ENCODE measurements around the gene FIZ1.

The FIZ1 gene

GRCh38 chr19:55606817-55607216 lies 7.5 kb upstream of the FIZ1 start:
- Histone ChIP-seq H3K36me3 (ENCODE audit: insufficient read depth, low read depth, low read length) (peaks cover 21% of the 10 kb centered on the region; the same call in 1 of the 2 replicates), H3K4me3 (ENCODE audit: low read length) (peak overlapping the region; percentile 97), H3K9me3 (ENCODE audit: insufficient read depth, low read depth, low read length) (no peaks in the 10 kb centered on the region), H3K27ac (ENCODE audit: low read length) (peak overlapping the region; percentile 15), H3K27me3 (ENCODE audit: insufficient read depth, low read length) (no peaks in the 10 kb centered on the region), H3K9ac (ENCODE audit: low read depth, low read length) (peak overlapping the region; percentile 97; the same call in 1 of the 2 replicates), H3K4me1 (ENCODE audit: insufficient read depth, low read length) (peaks cover 5% of the 10 kb centered on the region; the same call in 1 of the 2 replicates)

GRCh38 chr19:55606471-55606787 lies 7.1 kb upstream of the FIZ1 start:
- peaks cover 21% of the 10 kb centered on the region; the same call in 1 of the 2 replicates for H3K36me3 ChIP-seq (ENCODE audit: insufficient read depth, low read depth, low read length)
- H3K4me3 ChIP-seq (ENCODE audit: low read length): peak overlapping the region; percentile 97
- H3K27me3 ChIP-seq (ENCODE audit: insufficient read depth, low read length): no peaks in the 10 kb centered on the region
- no peaks in the 10 kb centered on the region for H3K9me3 ChIP-seq (ENCODE audit: insufficient read depth, low read depth, low read length)
- H3K9ac ChIP-seq (ENCODE audit: low read depth, low read length): peak overlapping the region; percentile 97; the same call in 1 of the 2 replicates
- H3K4me1 ChIP-seq (ENCODE audit: insufficient read depth, low read length): peaks cover 5% of the 10 kb centered on the region; the same call in 1 of the 2 replicates
- H3K27ac ChIP-seq (ENCODE audit: low read length): peak overlapping the region; percentile 15

GRCh38 chr19:55605637-55606470 lies 6.5 kb upstream of the FIZ1 start, which contains the start of gene ZNF865:
Gene ZNF865, plus strand, starts transcription at chr19:55605647. Its CDS starts 7,972 bp downstream, at chr19:55613619.
- peaks cover 9% of the 10 kb centered on the region; the same call in 1 of the 2 replicates for H3K4me1 ChIP-seq (ENCODE audit: insufficient read depth, low read length)
- peak within 1 kb of the TSS; percentile 97 for H3K4me3 ChIP-seq (ENCODE audit: low read length)
- no peaks in the 10 kb centered on the region for H3K9me3 ChIP-seq (ENCODE audit: insufficient read depth, low read depth, low read length)
- no peaks in the 10 kb centered on the region for H3K27me3 ChIP-seq (ENCODE audit: insufficient read depth, low read length)
- peak within 1 kb of the TSS; percentile 67 for H3K27ac ChIP-seq (ENCODE audit: low read length)
- peak within 1 kb of the TSS; percentile 97 for H3K9ac ChIP-seq (ENCODE audit: low read depth, low read length)
- H3K36me3 ChIP-seq (ENCODE audit: insufficient read depth, low read depth, low read length): peaks cover 21% of the 10 kb centered on the region; the same call in 1 of the 2 replicates

- no peak overlapping the region for H3K27ac ChIP-seq (ENCODE audit: low read length)
- H3K27me3 ChIP-seq (ENCODE audit: insufficient read depth, low read length): no peaks in the 10 kb centered on the region
- H3K4me1 ChIP-seq (ENCODE audit: insufficient read depth, low read length): peaks cover 10% of the 10 kb centered on the region; the same call in 1 of the 2 replicates
- peaks cover 20% of the 10 kb centered on the region; the same call in 1 of the 2 replicates for H3K36me3 ChIP-seq (ENCODE audit: insufficient read depth, low read depth, low read length)
- H3K9me3 ChIP-seq (ENCODE audit: insufficient read depth, low read depth, low read length): no peaks in the 10 kb centered on the region
- H3K4me3 ChIP-seq (ENCODE audit: low read length): peak overlapping the region; percentile 97; the same call in 1 of the 2 replicates
- peak overlapping the region; percentile 78; the same call in 1 of the 2 replicates for H3K9ac ChIP-seq (ENCODE audit: low read depth, low read length)
Observed at GRCh38 chr19:55605207-55605636, 5.9 kb upstream of the FIZ1 start.

GRCh38 chr19:55603581-55604292 lies 4.4 kb upstream of the FIZ1 start:
- Histone ChIP-seq H3K9me3 (ENCODE audit: insufficient read depth, low read depth, low read length) (no peaks in the 10 kb centered on the region), H3K36me3 (ENCODE audit: insufficient read depth, low read depth, low read length) (peaks cover 9% of the 10 kb centered on the region; the same call in 1 of the 2 replicates), H3K4me1 (ENCODE audit: insufficient read depth, low read length) (peaks cover 10% of the 10 kb centered on the region; the same call in 1 of the 2 replicates), H3K9ac (ENCODE audit: low read depth, low read length) (peak overlapping the region; percentile 25; the same call in 1 of the 2 replicates), H3K4me3 (ENCODE audit: low read length) (no peak overlapping the region; the same call in 1 of the 2 replicates), H3K27ac (ENCODE audit: low read length) (no peak overlapping the region), H3K27me3 (ENCODE audit: insufficient read depth, low read length) (no peaks in the 10 kb centered on the region)

GRCh38 chr19:55603115-55603514 lies 3.8 kb upstream of the FIZ1 start:
- Histone ChIP-seq H3K4me1 (ENCODE audit: insufficient read depth, low read length) (peaks cover 16% of the 10 kb centered on the region; the same call in 1 of the 2 replicates), H3K27ac (ENCODE audit: low read length) (no peak overlapping the region), H3K9me3 (ENCODE audit: insufficient read depth, low read depth, low read length) (no peaks in the 10 kb centered on the region)

GRCh38 chr19:55602104-55603001 lies 3.0 kb upstream of the FIZ1 start:
- no peak overlapping the region for H3K4me3 ChIP-seq (ENCODE audit: low read length)
- no peaks in the 10 kb centered on the region for H3K9me3 ChIP-seq (ENCODE audit: insufficient read depth, low read depth, low read length)
- H3K4me1 ChIP-seq (ENCODE audit: insufficient read depth, low read length): peaks cover 17% of the 10 kb centered on the region; the same call in 1 of the 2 replicates
- H3K27me3 ChIP-seq (ENCODE audit: insufficient read depth, low read length): no peaks in the 10 kb centered on the region
- H3K27ac ChIP-seq (ENCODE audit: low read length): no peak overlapping the region
- H3K36me3 ChIP-seq (ENCODE audit: insufficient read depth, low read depth, low read length): peaks cover 4% of the 10 kb centered on the region; the same call in 1 of the 2 replicates
- no peak overlapping the region for H3K9ac ChIP-seq (ENCODE audit: low read depth, low read length)

More at GRCh38 chr19:55603115-55603514, 3.8 kb upstream of the FIZ1 start:
- Histone ChIP-seq H3K36me3 (ENCODE audit: insufficient read depth, low read depth, low read length) (peaks cover 9% of the 10 kb centered on the region; the same call in 1 of the 2 replicates), H3K9ac (ENCODE audit: low read depth, low read length) (peak overlapping the region; percentile 25; the same call in 1 of the 2 replicates), H3K27me3 (ENCODE audit: insufficient read depth, low read length) (no peaks in the 10 kb centered on the region), H3K4me3 (ENCODE audit: low read length) (no peak overlapping the region)

GRCh38 chr19:55601084-55601483 lies 1.8 kb upstream of the FIZ1 start:
- peaks cover 12% of the 10 kb centered on the region; the same call in 1 of the 2 replicates for H3K4me1 ChIP-seq (ENCODE audit: insufficient read depth, low read length)
- H3K9me3 ChIP-seq (ENCODE audit: insufficient read depth, low read depth, low read length): no peaks in the 10 kb centered on the region
- no peak overlapping the region for H3K27ac ChIP-seq (ENCODE audit: low read length)
- peak overlapping the region; percentile 71 for H3K4me3 ChIP-seq (ENCODE audit: low read length)
- peak overlapping the region; percentile 78; the same call in 1 of the 2 replicates for H3K9ac ChIP-seq (ENCODE audit: low read depth, low read length)
- H3K27me3 ChIP-seq (ENCODE audit: insufficient read depth, low read length): no peaks in the 10 kb centered on the region
- peaks cover 10% of the 10 kb centered on the region for H3K36me3 ChIP-seq (ENCODE audit: insufficient read depth, low read depth, low read length)

GRCh38 chr19:55600662-55601028 lies 1.3 kb upstream of the FIZ1 start:
- H3K27ac ChIP-seq (ENCODE audit: low read length): peak overlapping the region; percentile 50
- H3K4me3 ChIP-seq (ENCODE audit: low read length): peak overlapping the region; percentile 71
- H3K36me3 ChIP-seq (ENCODE audit: insufficient read depth, low read depth, low read length): peaks cover 14% of the 10 kb centered on the region
- H3K27me3 ChIP-seq (ENCODE audit: insufficient read depth, low read length): no peaks in the 10 kb centered on the region
- H3K4me1 ChIP-seq (ENCODE audit: insufficient read depth, low read length): peaks cover 12% of the 10 kb centered on the region; the same call in 1 of the 2 replicates
- no peaks in the 10 kb centered on the region for H3K9me3 ChIP-seq (ENCODE audit: insufficient read depth, low read depth, low read length)
- H3K9ac ChIP-seq (ENCODE audit: low read depth, low read length): peak overlapping the region; percentile 78; the same call in 1 of the 2 replicates

- peaks cover 12% of the 10 kb centered on the region; the same call in 1 of the 2 replicates for H3K4me1 ChIP-seq (ENCODE audit: insufficient read depth, low read length)
- peaks cover 20% of the 10 kb centered on the region for H3K36me3 ChIP-seq (ENCODE audit: insufficient read depth, low read depth, low read length)
- peak within 1 kb of the TSS; percentile 60 for H3K27ac ChIP-seq (ENCODE audit: low read length)
- peak within 1 kb of the TSS; percentile 88 for H3K9ac ChIP-seq (ENCODE audit: low read depth, low read length)
- H3K27me3 ChIP-seq (ENCODE audit: insufficient read depth, low read length): no peaks in the 10 kb centered on the region
- peak within 1 kb of the TSS; percentile 76 for H3K4me3 ChIP-seq (ENCODE audit: low read length)
- H3K9me3 ChIP-seq (ENCODE audit: insufficient read depth, low read depth, low read length): no peaks in the 10 kb centered on the region
Observed at GRCh38 chr19:55599842-55600661, 735 bp upstream of the FIZ1 start, which contains the start of gene ZNF524. Gene ZNF524, plus strand, starts transcription at chr19:55600288. Its CDS starts 1,825 bp downstream, at chr19:55602113.
